Omental fat pad (tissue), 4 donors: ENCODE results near the gene MTA3. TPM values are rescaled to one million over a fixed set of nuclear protein-coding genes. Genes with fewer than 3 reads are reported as not detected.
"Not testable (repeated sequence)": the region's sequence is repeated elsewhere in the genome, so short reads cannot be mapped to it uniquely, and the experiment has no call there.

Experiments used
- ATAC-seq: fragments of 150-250 bp; one replicate; pipeline ENCODE4 v1.9.1; 2016; ENCODE audit warnings: mild to moderate bottlenecking, moderate library complexity; ENCODE audit not compliant: low FRiP score
- DNase-seq: peaks from one replicate; pipeline ENCODE4 v3.0.0-alpha.2; 2019; ENCODE audit warnings: low spot score
- CTCF ChIP-seq, 3 donors: fragments of 450-650 bp; IDR thresholded peaks; one replicate each; pipeline ENCODE4 v1.5.1; 2016 to 2017; ENCODE audit warnings: antibody characterized with exemption in 3 of 3, mild to moderate bottlenecking in 3 of 3, moderate library complexity in 2 of 3
- total RNA-seq, 4 donors: library from RNA; depleted of rRNA; stranded (reverse); fragments of >200 nt; gene quantifications; one replicate each; pipeline ENCODE4 v1.1.0, GENCODE V29; 2016

Gene MTA3
- total RNA-seq, 4 donors from 2014 or later, result 10.8 to 36.6 (median 25.2) TPM

- DNase-seq (no peak), ATAC-seq (no peak)
- no peak for TF ChIP-seq CTCF (IDR thresholded peaks at IDR 0.05)
Observed at GRCh38 chr2:42624047-42624446, 55.6 kb downstream of the MTA3 start.

- not testable (repeated sequence) for DNase-seq, ATAC-seq
Observed at GRCh38 chr2:42628024-42628423, 59.6 kb downstream of the MTA3 start.

- TF ChIP-seq CTCF (IDR thresholded peaks at IDR 0.05), result no peak
- ATAC-seq (no peak), DNase-seq (no peak)
Observed at GRCh38 chr2:42636934-42637333, 68.5 kb downstream of the MTA3 start.

GRCh38 chr2:42638080-42638784, 69.8 kb downstream of the MTA3 start:
- DNase-seq (no peak), ATAC-seq (no peak)
- TF ChIP-seq CTCF (IDR thresholded peaks at IDR 0.05), result no peak

- no peak for ATAC-seq
- no peak for TF ChIP-seq CTCF (IDR thresholded peaks at IDR 0.05)
- DNase-seq, result no peak
Observed at GRCh38 chr2:42639340-42640077, 71.1 kb downstream of the MTA3 start.

- ATAC-seq (no peak), DNase-seq (no peak)
- TF ChIP-seq CTCF (IDR thresholded peaks at IDR 0.05), result no peak
Observed at GRCh38 chr2:42640261-42640660, 71.8 kb downstream of the MTA3 start.

- not testable (repeated sequence) for DNase-seq, ATAC-seq
Observed at GRCh38 chr2:42642371-42642770, 73.9 kb downstream of the MTA3 start.

GRCh38 chr2:42645551-42645950, 77.1 kb downstream of the MTA3 start:
- no peak for ATAC-seq
- DNase-seq, result no peak
- TF ChIP-seq CTCF (IDR thresholded peaks at IDR 0.05), result no peak
